Measurements from ENCODE around the gene PIGQ.

PIGQ gene

DNA sequence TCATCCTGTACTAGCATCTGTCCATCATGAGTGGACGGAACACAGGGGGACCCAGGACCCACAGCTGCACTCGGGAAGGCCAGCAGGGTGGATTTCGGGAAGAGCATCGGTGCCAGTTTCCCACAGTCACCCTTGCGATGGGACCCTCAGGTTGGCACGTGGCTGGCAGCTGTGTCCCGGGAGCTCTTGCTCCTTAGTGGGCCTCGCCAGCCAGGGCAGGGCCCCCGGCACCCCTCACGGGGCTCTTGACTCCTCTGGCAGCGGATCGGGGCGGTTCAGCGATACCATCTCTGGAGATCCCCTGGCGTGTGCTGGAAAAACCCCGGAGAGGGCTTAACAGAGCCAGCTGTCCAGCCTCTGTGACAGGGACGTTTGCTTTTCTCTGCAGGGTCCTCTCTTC, 33.0 kb upstream of the PIGQ start:
- Histone ChIP-seq H3K4me1 (ENCODE audit: insufficient read depth, insufficient read length) (peaks cover 23% of the 10 kb centered on the region), H3K9me3 (ENCODE audit: insufficient read depth, low read length) (no peaks in the 10 kb centered on the region), H3K27me3 (ENCODE audit: insufficient read depth, insufficient read length) (no peaks in the 10 kb centered on the region), H3K36me3 (ENCODE audit: insufficient read depth, insufficient read length, low read length) (peaks cover 65% of the 10 kb centered on the region), H3K9ac (ENCODE audit: insufficient read length, low read depth) (no peak overlapping the region), H3K4me3 (ENCODE audit: insufficient read length, low read depth) (no peak overlapping the region)
- TF ChIP-seq ZNF274 (IDR thresholded peaks at IDR 0.05; ENCODE audit: low read depth, low read length) (no peak), YY1 (IDR thresholded peaks at IDR 0.05; ENCODE audit: insufficient read depth, insufficient read length) (no peak), SUZ12 (IDR thresholded peaks at IDR 0.05; ENCODE audit: extremely low read depth, insufficient read depth, insufficient read length) (no peak)
- DNase-seq (ENCODE audit: low read depth, low spot score) = no peak

GRCh38 chr16:537415-538335, 32.1 kb upstream of the PIGQ start:
- DNase-seq (ENCODE audit: low read depth, low spot score) = no peak
- Histone ChIP-seq H3K27me3 (ENCODE audit: insufficient read depth, insufficient read length) (no peaks in the 10 kb centered on the region), H3K9ac (ENCODE audit: insufficient read length, low read depth) (no peak overlapping the region), H3K4me1 (ENCODE audit: insufficient read depth, insufficient read length) (peaks cover 23% of the 10 kb centered on the region), H3K9me3 (ENCODE audit: insufficient read depth, low read length) (no peaks in the 10 kb centered on the region), H3K36me3 (ENCODE audit: insufficient read depth, insufficient read length, low read length) (peaks cover 70% of the 10 kb centered on the region), H3K4me3 (ENCODE audit: insufficient read length, low read depth) (no peak overlapping the region)
- TF ChIP-seq YY1 (IDR thresholded peaks at IDR 0.05; ENCODE audit: insufficient read depth, insufficient read length) = no peak
- TF ChIP-seq SUZ12 (IDR thresholded peaks at IDR 0.05; ENCODE audit: extremely low read depth, insufficient read depth, insufficient read length) = no peak
- no peak for TF ChIP-seq ZNF274 (IDR thresholded peaks at IDR 0.05; ENCODE audit: low read depth, low read length)

- peaks cover 14% of the 10 kb centered on the region for H3K4me1 ChIP-seq (ENCODE audit: insufficient read depth, insufficient read length)
- H3K9me3 ChIP-seq (ENCODE audit: insufficient read depth, low read length) = no peaks in the 10 kb centered on the region
- no peak overlapping the region for H3K4me3 ChIP-seq (ENCODE audit: insufficient read length, low read depth)
- DNase-seq (ENCODE audit: low read depth, low spot score) = no peak
- H3K9ac ChIP-seq (ENCODE audit: insufficient read length, low read depth) = no peak overlapping the region
- no peak for TF ChIP-seq ZNF274 (IDR thresholded peaks at IDR 0.05; ENCODE audit: low read depth, low read length)
- H3K27me3 ChIP-seq (ENCODE audit: insufficient read depth, insufficient read length) = no peaks in the 10 kb centered on the region
- peaks cover 71% of the 10 kb centered on the region for H3K36me3 ChIP-seq (ENCODE audit: insufficient read depth, insufficient read length, low read length)
Measured at GRCh38 chr16:539901-540530, 29.8 kb upstream of the PIGQ start.

GRCh38 chr16:540645-541340, 29.0 kb upstream of the PIGQ start:
- DNase-seq (ENCODE audit: low read depth, low spot score) = no peak
- Histone ChIP-seq H3K9ac (ENCODE audit: insufficient read length, low read depth) (no peak overlapping the region), H3K27me3 (ENCODE audit: insufficient read depth, insufficient read length) (no peaks in the 10 kb centered on the region), H3K9me3 (ENCODE audit: insufficient read depth, low read length) (no peaks in the 10 kb centered on the region), H3K4me3 (ENCODE audit: insufficient read length, low read depth) (no peak overlapping the region), H3K4me1 (ENCODE audit: insufficient read depth, insufficient read length) (peaks cover 8% of the 10 kb centered on the region), H3K36me3 (ENCODE audit: insufficient read depth, insufficient read length, low read length) (peaks cover 66% of the 10 kb centered on the region)
- TF ChIP-seq SUZ12 (IDR thresholded peaks at IDR 0.05; ENCODE audit: extremely low read depth, insufficient read depth, insufficient read length) = no peak
- no peak for TF ChIP-seq YY1 (IDR thresholded peaks at IDR 0.05; ENCODE audit: insufficient read depth, insufficient read length)
- no peak for TF ChIP-seq ZNF274 (IDR thresholded peaks at IDR 0.05; ENCODE audit: low read depth, low read length)

GRCh38 chr16:543301-544164, 26.2 kb upstream of the PIGQ start:
- H3K36me3 ChIP-seq (ENCODE audit: insufficient read depth, insufficient read length, low read length) = peaks cover 57% of the 10 kb centered on the region
- H3K4me1 ChIP-seq (ENCODE audit: insufficient read depth, insufficient read length) = peaks cover 17% of the 10 kb centered on the region
- H3K4me3 ChIP-seq (ENCODE audit: insufficient read length, low read depth) = no peak overlapping the region
- no peaks in the 10 kb centered on the region for H3K9me3 ChIP-seq (ENCODE audit: insufficient read depth, low read length)
- H3K9ac ChIP-seq (ENCODE audit: insufficient read length, low read depth) = no peak overlapping the region
- DNase-seq (ENCODE audit: low read depth, low spot score) = no peak
- TF ChIP-seq ZNF274 (IDR thresholded peaks at IDR 0.05; ENCODE audit: low read depth, low read length) = no peak
- TF ChIP-seq SUZ12 (IDR thresholded peaks at IDR 0.05; ENCODE audit: extremely low read depth, insufficient read depth, insufficient read length) = no peak
- no peak for TF ChIP-seq YY1 (IDR thresholded peaks at IDR 0.05; ENCODE audit: insufficient read depth, insufficient read length)
- no peaks in the 10 kb centered on the region for H3K27me3 ChIP-seq (ENCODE audit: insufficient read depth, insufficient read length)

- Histone ChIP-seq H3K27me3 (ENCODE audit: insufficient read depth, insufficient read length) (no peaks in the 10 kb centered on the region), H3K9ac (ENCODE audit: insufficient read length, low read depth) (no peak overlapping the region), H3K4me3 (ENCODE audit: insufficient read length, low read depth) (no peak overlapping the region), H3K9me3 (ENCODE audit: insufficient read depth, low read length) (no peaks in the 10 kb centered on the region), H3K4me1 (ENCODE audit: insufficient read depth, insufficient read length) (peaks cover 17% of the 10 kb centered on the region), H3K36me3 (ENCODE audit: insufficient read depth, insufficient read length, low read length) (peaks cover 58% of the 10 kb centered on the region)
- no peak for DNase-seq (ENCODE audit: low read depth, low spot score)
- no peak for TF ChIP-seq YY1 (IDR thresholded peaks at IDR 0.05; ENCODE audit: insufficient read depth, insufficient read length)
- TF ChIP-seq SUZ12 (IDR thresholded peaks at IDR 0.05; ENCODE audit: extremely low read depth, insufficient read depth, insufficient read length) = no peak
- no peak for TF ChIP-seq ZNF274 (IDR thresholded peaks at IDR 0.05; ENCODE audit: low read depth, low read length)
Measured at GRCh38 chr16:544517-544916, 25.3 kb upstream of the PIGQ start.

All from NT2/D1 (cell line).